Breast epithelium (tissue), 3 donors: ENCODE data around the gene LFNG.

Source experiments
- POLR2A ChIP-seq: fragments of 450-650 bp; IDR thresholded peaks from one replicate; pipeline ENCODE4 v1.6.1; 2016; ENCODE audit warnings: antibody characterized with exemption, mild to moderate bottlenecking, moderate library complexity
- TF ChIP-seq, protein P1 (sequence below), 3 donors: fragments of 450-650 bp; IDR thresholded peaks; one replicate each; pipeline ENCODE4 v1.5.1; 2016 to 2017; ENCODE audit warnings: antibody characterized with exemption in 3 of 3, mild to moderate bottlenecking in 3 of 3, moderate library complexity in 3 of 3

DNA sequence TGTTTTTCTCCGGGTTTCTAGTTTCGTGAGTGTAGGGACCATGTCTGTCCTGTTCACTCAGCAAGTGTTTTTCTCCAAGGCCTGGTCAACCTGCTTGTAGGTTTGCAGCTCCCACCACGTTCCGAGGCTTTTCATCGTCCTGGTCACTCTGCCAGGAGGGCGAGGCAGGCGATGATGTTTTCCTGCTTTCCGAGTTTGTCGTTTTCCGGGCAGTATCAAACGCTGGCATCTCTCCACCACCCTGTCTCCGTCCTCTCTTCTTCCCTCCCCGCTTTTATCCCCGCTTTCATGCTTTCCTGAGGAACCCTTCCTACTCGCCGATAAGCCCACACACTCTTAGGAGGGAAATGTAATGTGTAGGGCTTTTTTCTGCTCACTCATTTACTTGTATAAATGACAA is 50.4 kb downstream of the LFNG start:
- TF ChIP-seq, protein P1, sequence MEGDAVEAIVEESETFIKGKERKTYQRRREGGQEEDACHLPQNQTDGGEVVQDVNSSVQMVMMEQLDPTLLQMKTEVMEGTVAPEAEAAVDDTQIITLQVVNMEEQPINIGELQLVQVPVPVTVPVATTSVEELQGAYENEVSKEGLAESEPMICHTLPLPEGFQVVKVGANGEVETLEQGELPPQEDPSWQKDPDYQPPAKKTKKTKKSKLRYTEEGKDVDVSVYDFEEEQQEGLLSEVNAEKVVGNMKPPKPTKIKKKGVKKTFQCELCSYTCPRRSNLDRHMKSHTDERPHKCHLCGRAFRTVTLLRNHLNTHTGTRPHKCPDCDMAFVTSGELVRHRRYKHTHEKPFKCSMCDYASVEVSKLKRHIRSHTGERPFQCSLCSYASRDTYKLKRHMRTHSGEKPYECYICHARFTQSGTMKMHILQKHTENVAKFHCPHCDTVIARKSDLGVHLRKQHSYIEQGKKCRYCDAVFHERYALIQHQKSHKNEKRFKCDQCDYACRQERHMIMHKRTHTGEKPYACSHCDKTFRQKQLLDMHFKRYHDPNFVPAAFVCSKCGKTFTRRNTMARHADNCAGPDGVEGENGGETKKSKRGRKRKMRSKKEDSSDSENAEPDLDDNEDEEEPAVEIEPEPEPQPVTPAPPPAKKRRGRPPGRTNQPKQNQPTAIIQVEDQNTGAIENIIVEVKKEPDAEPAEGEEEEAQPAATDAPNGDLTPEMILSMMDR (IDR thresholded peaks at IDR 0.05), result no peak
- no peak for TF ChIP-seq POLR2A
